Left ventricle myocardium inferior (tissue), 1 donor: ENCODE measurements around the gene CTNNB1. TPM values are rescaled to one million over a fixed set of nuclear protein-coding genes. Genes with fewer than 3 reads are reported as not detected.
"Not testable (repeated sequence)": the region's sequence is repeated elsewhere in the genome, so short reads cannot be mapped to it uniquely, and the experiment has no call there.

Experiments used
- DNase-seq: peaks from one replicate; pipeline ENCODE4 v3.0.0-alpha.2; 2020
- H3K27ac ChIP-seq: fragments of 200-600 bp; replicated peaks from 2 replicates; pipeline ENCODE4 v1.8.0; 2021
- H3K27me3 ChIP-seq: fragments of 200-600 bp; 2 replicates; pipeline ENCODE4 v1.8.0; 2021; ENCODE audit warnings: low read depth
- H3K36me3 ChIP-seq: fragments of 200-600 bp; 2 replicates; pipeline ENCODE4 v1.8.0; 2021
- H3K4me1 ChIP-seq: fragments of 200-600 bp; 2 replicates; pipeline ENCODE4 v1.8.0; 2021
- H3K4me3 ChIP-seq: fragments of 200-600 bp; 2 replicates; pipeline ENCODE4 v1.8.0; 2021; ENCODE audit warnings: mild to moderate bottlenecking, moderate library complexity
- H3K9me3 ChIP-seq: fragments of 200-600 bp; replicated peaks from 2 replicates; pipeline ENCODE4 v1.8.0; 2021
- CTCF ChIP-seq: fragments of 200-600 bp; IDR thresholded peaks from 2 replicates; pipeline ENCODE4 v1.8.0; 2021; ENCODE audit warnings: antibody characterized with exemption, mild to moderate bottlenecking, borderline replicate concordance
- intact Hi-C: fragments of 100-400 bp; cut with micrococcal nuclease; formaldehyde crosslinking; loops from one replicate; pipeline ENCODE4 v1.11.0; 2022
- total RNA-seq: library from RNA; stranded (reverse); fragmentation: NEBNext Ultra II Directional; extraction: Animal tissue kit (Norgen Biotek cat#: 25700); gene quantifications from one replicate; pipeline ENCODE4 v1.2.1, GENCODE V29; 2021
- donor health status: DM: no; HTN: yes; CAD: no; lungs with severe emphysema.

Gene CTNNB1
- total RNA-seq, 1 donor from 2014 or later: 164 TPM

- no peak for TF ChIP-seq CTCF
- peaks cover 16% of the 10 kb centered on the region for H3K9me3 ChIP-seq
- no peaks in the 10 kb centered on the region for H3K27me3 ChIP-seq
- H3K4me3 ChIP-seq: no peak overlapping the region
- intact Hi-C loops: no loop called here
- H3K27ac ChIP-seq: no peak overlapping the region
- H3K4me1 ChIP-seq: no peaks in the 10 kb centered on the region
- DNase-seq: no peak
- no peaks in the 10 kb centered on the region for H3K36me3 ChIP-seq
Observed at GRCh38 chr3:41276191-41276590, 76.9 kb downstream of the CTNNB1 start.

GRCh38 chr3:41277790-41278465 is 78.6 kb downstream of the CTNNB1 start:
- Histone ChIP-seq H3K27ac (no peak overlapping the region), H3K36me3 (no peaks in the 10 kb centered on the region), H3K27me3 (no peaks in the 10 kb centered on the region), H3K4me1 (no peaks in the 10 kb centered on the region), H3K4me3 (no peak overlapping the region), H3K9me3 (peaks cover 4% of the 10 kb centered on the region)
- intact Hi-C loops: no loop called here
- no peak for DNase-seq
- TF ChIP-seq CTCF: no peak

- H3K4me1 ChIP-seq: peaks cover 12% of the 10 kb centered on the region
- H3K9me3 ChIP-seq, H3K36me3 ChIP-seq, H3K4me3 ChIP-seq, H3K27me3 ChIP-seq, DNase-seq, intact Hi-C loops, H3K27ac ChIP-seq: not testable (repeated sequence)
Observed at GRCh38 chr3:41284934-41285333, 85.6 kb downstream of the CTNNB1 start.

- no peaks in the 10 kb centered on the region for H3K27me3 ChIP-seq
- H3K4me3 ChIP-seq: no peak overlapping the region
- H3K36me3 ChIP-seq: no peaks in the 10 kb centered on the region
- DNase-seq: no peak
- peaks cover 7% of the 10 kb centered on the region for H3K9me3 ChIP-seq
- H3K27ac ChIP-seq: no peak overlapping the region
- no peak for TF ChIP-seq CTCF
- peaks cover 12% of the 10 kb centered on the region for H3K4me1 ChIP-seq
- intact Hi-C loops: no loop called here
Observed at GRCh38 chr3:41286305-41286704, 87.0 kb downstream of the CTNNB1 start.

GRCh38 chr3:41288785-41289184 is 89.5 kb downstream of the CTNNB1 start:
- Histone ChIP-seq H3K27me3 (no peaks in the 10 kb centered on the region), H3K27ac (no peak overlapping the region), H3K9me3 (no peaks in the 10 kb centered on the region), H3K4me3 (no peak overlapping the region), H3K4me1 (peaks cover 21% of the 10 kb centered on the region), H3K36me3 (no peaks in the 10 kb centered on the region)
- TF ChIP-seq CTCF: no peak
- DNase-seq: no peak
- intact Hi-C loops: no loop called here
